Measurements from ENCODE around the gene SEC14L1. TPM values are rescaled to one million over a fixed set of nuclear protein-coding genes. Genes with fewer than 3 reads are reported as not detected.
A peak's percentile ranks its signal among the peaks of the same experiment; 100 is the strongest.
"Not testable (repeated sequence)": the region's sequence is repeated elsewhere in the genome, so short reads cannot be mapped to it uniquely, and the experiment has no call there.

The SEC14L1 gene
- total and polyA plus RNA-seq, 3 experiments from 2014 or later = 9.5 to 75.6 (median 73.3) TPM

- H3K27me3 Mint-ChIP-seq = peaks cover 12 to 36% of the 10 kb centered on the region in 2 donors
- Histone ChIP-seq H3K27ac (ENCODE audit: low read depth, low read length) (no peak overlapping the region), H3K36me3 (ENCODE audit: insufficient read depth, low read length) (no peaks in the 10 kb centered on the region), H3K4me3 (ENCODE audit: low read length) (no peak overlapping the region), H3K9me3 (ENCODE audit: low read length) (no peaks in the 10 kb centered on the region), H3K27me3 (ENCODE audit: insufficient read depth, low read length, poor library complexity, severe bottlenecking) (no peaks in the 10 kb centered on the region), H3K4me1 (ENCODE audit: insufficient read depth, low read length) (no peaks in the 10 kb centered on the region)
- POLR2A ChIA-PET = no interaction called here
- CTCF ChIA-PET = interaction anchor here (1.4 to 4.2 kb wide), 2 partner anchors 162 to 168 kb away, joined by 3 to 41 read pairs; no protein-coding TSS in a partner anchor
- H3K4me1 Mint-ChIP-seq = peaks cover 8 to 11% (median 8%) of the 10 kb centered on the region in 3 donors
- H3K9me3 Mint-ChIP-seq = no peaks in the 10 kb centered on the region
- no peak for DNase-seq
- peak overlapping the region in 4 of 7 donors; percentile 17 to 41 (median 23) for H3K4me3 Mint-ChIP-seq
- H3K36me3 Mint-ChIP-seq = no peaks in the 10 kb centered on the region
- H3K27ac Mint-ChIP-seq = peak overlapping the region in 2 of 8 donors; percentile 25 to 26
These were observed 107.7 kb downstream of the SEC14L1 start for GRCh38 chr17:77248216-77249114.

DNA sequence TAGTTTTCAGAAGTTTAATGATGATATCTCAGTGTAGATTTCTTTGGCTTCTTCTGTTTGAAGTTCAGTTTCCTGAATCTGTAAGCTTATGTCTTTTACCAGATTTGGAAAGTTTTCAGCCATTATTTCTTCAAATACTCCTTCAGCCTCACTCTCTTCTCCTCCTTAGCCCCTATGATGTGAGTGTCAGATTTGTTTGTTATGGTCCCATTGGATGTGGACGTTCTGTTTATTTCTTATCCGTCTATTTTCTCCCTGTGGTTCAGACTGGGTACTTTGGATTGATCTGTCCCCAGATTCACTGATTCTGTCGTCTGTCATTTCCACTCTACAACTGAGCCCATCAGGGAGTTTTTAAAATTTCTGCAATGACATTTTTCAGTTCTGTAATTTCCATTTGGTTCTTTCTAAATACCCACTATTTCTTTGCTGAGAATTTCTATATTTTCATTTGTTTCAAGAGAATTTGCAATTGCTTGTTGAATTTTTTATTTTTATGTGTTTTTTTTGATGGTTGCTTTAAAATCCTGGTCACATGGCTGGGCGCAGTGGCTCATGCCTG, 110.9 kb downstream of the SEC14L1 start:
- H3K27ac ChIP-seq (ENCODE audit: low read depth, low read length) = no peak overlapping the region
- CTCF ChIA-PET = no interaction called here
- no peaks in the 10 kb centered on the region for H3K4me1 ChIP-seq (ENCODE audit: insufficient read depth, low read length)
- H3K4me3 ChIP-seq (ENCODE audit: low read length) = no peak overlapping the region
- Mint-ChIP-seq H3K4me3 (no peak overlapping the region), H3K4me1 (peaks cover 3 to 6% (median 5%) of the 10 kb centered on the region in 3 donors), H3K9me3 (no peaks in the 10 kb centered on the region), H3K36me3 (no peaks in the 10 kb centered on the region), H3K27me3 (peaks cover 8 to 28% of the 10 kb centered on the region in 2 donors), H3K27ac (peak overlapping the region in 1 of 8 donors; percentile 86)
- POLR2A ChIA-PET = no interaction called here
- H3K27me3 ChIP-seq (ENCODE audit: insufficient read depth, low read length, poor library complexity, severe bottlenecking) = no peaks in the 10 kb centered on the region
- H3K9me3 ChIP-seq (ENCODE audit: low read length) = no peaks in the 10 kb centered on the region
- DNase-seq = no peak
- H3K36me3 ChIP-seq (ENCODE audit: insufficient read depth, low read length) = no peaks in the 10 kb centered on the region

- H3K27ac ChIP-seq (ENCODE audit: low read depth, low read length); DNase-seq; H3K4me1 Mint-ChIP-seq; CTCF ChIA-PET; H3K36me3 Mint-ChIP-seq; POLR2A ChIA-PET; H3K27me3 ChIP-seq (ENCODE audit: insufficient read depth, low read length, poor library complexity, severe bottlenecking); H3K4me1 ChIP-seq (ENCODE audit: insufficient read depth, low read length); H3K9me3 Mint-ChIP-seq; H3K4me3 Mint-ChIP-seq; H3K36me3 ChIP-seq (ENCODE audit: insufficient read depth, low read length); H3K9me3 ChIP-seq (ENCODE audit: low read length); H3K4me3 ChIP-seq (ENCODE audit: low read length); H3K27ac Mint-ChIP-seq: not testable (repeated sequence)
- peaks cover 8 to 33% of the 10 kb centered on the region in 2 donors for H3K27me3 Mint-ChIP-seq
These were observed 111.5 kb downstream of the SEC14L1 start for GRCh38 chr17:77252306-77252705.

DNA sequence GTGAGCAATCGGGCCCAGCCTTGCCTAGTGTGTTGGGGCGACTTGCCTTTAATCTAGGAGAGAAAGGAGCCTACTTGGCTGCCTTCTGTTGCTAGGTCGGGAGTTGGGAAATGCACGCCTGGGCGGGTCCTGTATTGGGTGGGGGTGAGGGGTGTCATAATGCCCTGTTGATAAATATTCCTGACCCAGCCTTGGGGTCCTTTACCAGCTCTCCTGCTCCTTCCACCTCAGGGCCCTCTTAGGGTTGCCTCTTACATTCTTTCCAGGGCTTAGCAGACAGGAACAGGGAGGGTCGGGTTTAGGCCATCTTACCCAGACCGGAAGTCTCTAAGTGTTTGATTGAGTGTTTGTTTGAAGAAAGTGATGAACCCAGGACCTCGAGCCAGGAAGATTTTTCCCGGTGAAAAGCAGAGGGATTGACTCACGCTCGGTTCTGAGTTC, 112.9 kb downstream of the SEC14L1 start:
- no peaks in the 10 kb centered on the region for H3K9me3 ChIP-seq (ENCODE audit: low read length)
- DNase-seq = no peak
- no peaks in the 10 kb centered on the region for H3K27me3 ChIP-seq (ENCODE audit: insufficient read depth, low read length, poor library complexity, severe bottlenecking)
- no peaks in the 10 kb centered on the region for H3K4me1 ChIP-seq (ENCODE audit: insufficient read depth, low read length)
- H3K9me3 Mint-ChIP-seq = no peaks in the 10 kb centered on the region
- no peaks in the 10 kb centered on the region for H3K36me3 Mint-ChIP-seq
- no peak overlapping the region for H3K27ac ChIP-seq (ENCODE audit: low read depth, low read length)
- H3K27me3 Mint-ChIP-seq = peaks cover 7 to 33% of the 10 kb centered on the region in 2 donors
- ChIA-PET POLR2A (no interaction called here), CTCF (no interaction called here)
- no peaks in the 10 kb centered on the region for H3K36me3 ChIP-seq (ENCODE audit: insufficient read depth, low read length)
- H3K4me3 ChIP-seq (ENCODE audit: low read length) = no peak overlapping the region
- no peaks in the 10 kb centered on the region for H3K4me1 Mint-ChIP-seq
- no peak overlapping the region for H3K27ac Mint-ChIP-seq
- no peak overlapping the region for H3K4me3 Mint-ChIP-seq

GRCh38 chr17:77254951-77255825, 114.4 kb downstream of the SEC14L1 start:
- H3K27ac ChIP-seq (ENCODE audit: low read depth, low read length) = no peak overlapping the region
- H3K9me3 ChIP-seq (ENCODE audit: low read length) = no peaks in the 10 kb centered on the region
- no peaks in the 10 kb centered on the region for H3K36me3 ChIP-seq (ENCODE audit: insufficient read depth, low read length)
- ChIA-PET POLR2A (no interaction called here), CTCF (interaction anchor here (1.1 kb wide), 1 partner anchor 168 kb away, joined by 4 read pairs; no protein-coding TSS in a partner anchor)
- Mint-ChIP-seq H3K4me3 (no peak overlapping the region), H3K27me3 (peaks cover 4 to 26% of the 10 kb centered on the region in 2 donors), H3K9me3 (no peaks in the 10 kb centered on the region), H3K27ac (no peak overlapping the region), H3K36me3 (no peaks in the 10 kb centered on the region), H3K4me1 (no peaks in the 10 kb centered on the region)
- no peak overlapping the region for H3K4me3 ChIP-seq (ENCODE audit: low read length)
- no peaks in the 10 kb centered on the region for H3K4me1 ChIP-seq (ENCODE audit: insufficient read depth, low read length)
- no peaks in the 10 kb centered on the region for H3K27me3 ChIP-seq (ENCODE audit: insufficient read depth, low read length, poor library complexity, severe bottlenecking)
- DNase-seq = no peak

- H3K27ac ChIP-seq (ENCODE audit: low read depth, low read length); H3K4me1 Mint-ChIP-seq; H3K4me3 ChIP-seq (ENCODE audit: low read length); H3K36me3 Mint-ChIP-seq; H3K9me3 ChIP-seq (ENCODE audit: low read length); H3K4me3 Mint-ChIP-seq; H3K27me3 ChIP-seq (ENCODE audit: insufficient read depth, low read length, poor library complexity, severe bottlenecking); H3K36me3 ChIP-seq (ENCODE audit: insufficient read depth, low read length); H3K9me3 Mint-ChIP-seq; CTCF ChIA-PET; DNase-seq; POLR2A ChIA-PET; H3K4me1 ChIP-seq (ENCODE audit: insufficient read depth, low read length): not testable (repeated sequence)
- peaks cover 4 to 26% of the 10 kb centered on the region in 2 donors for H3K27me3 Mint-ChIP-seq
- peak overlapping the region in 1 of 8 donors; percentile 58 for H3K27ac Mint-ChIP-seq
These were observed 115.2 kb downstream of the SEC14L1 start for GRCh38 chr17:77255970-77256369.

DNA sequence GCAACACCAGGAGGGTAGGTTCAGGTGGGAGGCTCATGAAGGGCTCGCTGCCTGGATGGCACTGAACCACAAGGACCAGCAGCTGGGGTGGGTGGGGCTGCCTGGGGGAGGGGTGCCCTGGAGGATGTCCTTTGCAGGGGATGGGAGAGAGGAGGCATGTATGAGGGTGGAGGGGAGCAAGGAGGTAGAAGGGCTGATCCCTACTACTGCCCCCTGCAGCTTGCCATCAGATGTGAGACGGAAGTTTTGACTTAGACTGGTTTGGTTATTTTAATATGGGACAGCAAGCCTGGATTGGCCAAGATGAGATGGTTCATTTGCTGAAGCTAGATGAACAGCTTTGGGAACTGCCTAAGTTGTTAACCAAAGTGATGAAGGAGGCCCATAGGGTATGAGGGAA, 115.9 kb downstream of the SEC14L1 start:
- Histone ChIP-seq H3K9me3 (ENCODE audit: low read length) (no peaks in the 10 kb centered on the region), H3K36me3 (ENCODE audit: insufficient read depth, low read length) (no peaks in the 10 kb centered on the region), H3K4me3 (ENCODE audit: low read length) (no peak overlapping the region), H3K4me1 (ENCODE audit: insufficient read depth, low read length) (no peaks in the 10 kb centered on the region), H3K27me3 (ENCODE audit: insufficient read depth, low read length, poor library complexity, severe bottlenecking) (no peaks in the 10 kb centered on the region), H3K27ac (ENCODE audit: low read depth, low read length) (no peak overlapping the region)
- no peak for DNase-seq
- H3K27me3 Mint-ChIP-seq = peaks cover 4 to 24% of the 10 kb centered on the region in 2 donors
- H3K4me3 Mint-ChIP-seq = no peak overlapping the region
- no peak overlapping the region for H3K27ac Mint-ChIP-seq
- no peaks in the 10 kb centered on the region for H3K36me3 Mint-ChIP-seq
- ChIA-PET POLR2A (no interaction called here), CTCF (no interaction called here)
- no peaks in the 10 kb centered on the region for H3K9me3 Mint-ChIP-seq
- no peaks in the 10 kb centered on the region for H3K4me1 Mint-ChIP-seq

GRCh38 chr17:77257169-77257568, 116.4 kb downstream of the SEC14L1 start:
- CTCF ChIA-PET = no interaction called here
- no peaks in the 10 kb centered on the region for H3K9me3 Mint-ChIP-seq

More at GRCh38 chr17:77257169-77257568, 116.4 kb downstream of the SEC14L1 start:
- Mint-ChIP-seq H3K27ac (peak overlapping the region in 1 of 8 donors; percentile 75), H3K36me3 (no peaks in the 10 kb centered on the region), H3K27me3 (peaks cover 4 to 23% of the 10 kb centered on the region in 2 donors), H3K4me3 (no peak overlapping the region), H3K4me1 (no peaks in the 10 kb centered on the region)
- Histone ChIP-seq H3K4me1 (ENCODE audit: insufficient read depth, low read length) (no peaks in the 10 kb centered on the region), H3K4me3 (ENCODE audit: low read length) (no peak overlapping the region), H3K36me3 (ENCODE audit: insufficient read depth, low read length) (no peaks in the 10 kb centered on the region), H3K27me3 (ENCODE audit: insufficient read depth, low read length, poor library complexity, severe bottlenecking) (no peaks in the 10 kb centered on the region), H3K27ac (ENCODE audit: low read depth, low read length) (no peak overlapping the region), H3K9me3 (ENCODE audit: low read length) (no peaks in the 10 kb centered on the region)
- POLR2A ChIA-PET = no interaction called here
- DNase-seq = no peak

All from CD8-positive, alpha-beta memory T cell (primary cell).